ENCODE measurements around the gene IGSF8.

Gene IGSF8

DNA sequence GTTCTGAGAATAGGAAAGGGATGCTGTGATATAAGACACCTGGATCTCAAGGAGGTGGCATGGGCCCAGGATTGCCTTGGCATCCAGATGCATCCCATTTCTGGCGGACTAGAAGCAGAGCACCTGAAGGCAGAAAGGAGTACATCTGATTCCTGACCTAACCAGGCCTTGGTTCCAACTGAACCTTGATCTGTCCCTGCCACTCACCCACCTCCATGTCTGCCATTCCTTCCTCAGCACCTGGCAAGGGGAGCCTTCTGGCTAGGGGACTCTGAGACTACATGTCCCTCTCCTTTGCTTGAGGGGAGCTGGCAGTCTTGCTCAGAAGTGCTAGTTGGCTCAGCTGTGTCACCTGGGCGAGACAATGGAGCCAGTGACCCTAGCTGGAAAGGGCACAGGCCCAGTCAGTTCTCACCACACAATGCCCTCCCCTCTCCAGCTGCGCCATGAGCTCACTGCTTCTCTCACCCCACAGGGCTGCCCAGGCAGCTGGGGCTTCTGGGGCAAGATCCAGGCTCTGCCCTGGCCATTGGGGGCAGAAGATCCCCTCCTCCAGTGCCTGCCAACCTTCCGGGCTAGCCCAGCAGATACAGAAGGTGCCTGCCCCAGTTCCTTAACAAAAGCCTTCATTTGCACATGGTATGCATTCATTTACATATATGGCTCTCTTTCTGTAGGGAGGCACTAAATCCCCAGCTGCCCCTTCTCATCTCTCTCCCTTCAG is 2.9 kb downstream of the IGSF8 start:
- Histone ChIP-seq H3K9me3 (ENCODE audit: control insufficient read depth, insufficient read depth, low read depth, low read length) (no peaks in the 10 kb centered on the region), H3K27ac (ENCODE audit: extremely low read depth, low read depth, low read length) (no peak overlapping the region), H3K36me3 (ENCODE audit: control insufficient read depth in 2 of 2, insufficient read depth in 1 of 2, low read length in 2 of 2) (peaks cover 0 to 19% of the 10 kb centered on the region in 2 experiments; a peak in 1 of 3 replicates), H3K4me3 (ENCODE audit: low read depth, low read length) (no peak overlapping the region), H3K4me1 (ENCODE audit: control insufficient read depth, insufficient read depth, low read length) (peaks cover 4% of the 10 kb centered on the region; the same call in 1 of the 2 replicates)
- TF ChIP-seq ZSCAN30 (tag by site-specific recombination; IDR thresholded peaks at IDR 0.05), result no peak
- TF ChIP-seq, protein P1, sequence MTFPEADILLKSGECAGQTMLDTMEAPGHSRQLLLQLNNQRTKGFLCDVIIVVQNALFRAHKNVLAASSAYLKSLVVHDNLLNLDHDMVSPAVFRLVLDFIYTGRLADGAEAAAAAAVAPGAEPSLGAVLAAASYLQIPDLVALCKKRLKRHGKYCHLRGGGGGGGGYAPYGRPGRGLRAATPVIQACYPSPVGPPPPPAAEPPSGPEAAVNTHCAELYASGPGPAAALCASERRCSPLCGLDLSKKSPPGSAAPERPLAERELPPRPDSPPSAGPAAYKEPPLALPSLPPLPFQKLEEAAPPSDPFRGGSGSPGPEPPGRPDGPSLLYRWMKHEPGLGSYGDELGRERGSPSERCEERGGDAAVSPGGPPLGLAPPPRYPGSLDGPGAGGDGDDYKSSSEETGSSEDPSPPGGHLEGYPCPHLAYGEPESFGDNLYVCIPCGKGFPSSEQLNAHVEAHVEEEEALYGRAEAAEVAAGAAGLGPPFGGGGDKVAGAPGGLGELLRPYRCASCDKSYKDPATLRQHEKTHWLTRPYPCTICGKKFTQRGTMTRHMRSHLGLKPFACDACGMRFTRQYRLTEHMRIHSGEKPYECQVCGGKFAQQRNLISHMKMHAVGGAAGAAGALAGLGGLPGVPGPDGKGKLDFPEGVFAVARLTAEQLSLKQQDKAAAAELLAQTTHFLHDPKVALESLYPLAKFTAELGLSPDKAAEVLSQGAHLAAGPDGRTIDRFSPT (tag by site-specific recombination; IDR thresholded peaks at IDR 0.05), result no peak
- TF ChIP-seq ZBTB1 (tag by site-specific recombination; IDR thresholded peaks at IDR 0.05), result no peak
- TF ChIP-seq, protein P2, sequence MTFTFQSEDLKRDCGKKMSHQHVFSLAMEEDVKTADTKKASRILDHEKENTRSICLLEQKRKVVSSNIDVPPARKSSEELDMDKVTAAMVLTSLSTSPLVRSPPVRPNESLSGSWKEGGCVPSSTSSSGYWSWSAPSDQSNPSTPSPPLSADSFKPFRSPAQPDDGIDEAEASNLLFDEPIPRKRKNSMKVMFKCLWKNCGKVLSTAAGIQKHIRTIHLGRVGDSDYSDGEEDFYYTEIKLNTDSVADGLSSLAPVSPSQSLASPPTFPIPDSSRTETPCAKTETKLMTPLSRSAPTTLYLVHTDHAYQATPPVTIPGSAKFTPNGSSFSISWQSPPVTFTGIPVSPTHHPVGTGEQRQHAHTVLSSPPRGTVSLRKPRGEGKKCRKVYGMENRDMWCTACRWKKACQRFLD (tag by site-specific recombination; IDR thresholded peaks at IDR 0.05), result no peak
- TF ChIP-seq ZNF768 (tag by site-specific recombination; IDR thresholded peaks at IDR 0.05), result no peak
- no peak for TF ChIP-seq KLF9 (tag by site-specific recombination; IDR thresholded peaks at IDR 0.05; ENCODE audit: low read depth)
- no peak for TF ChIP-seq ZNF157 (tag by site-specific recombination; IDR thresholded peaks at IDR 0.05)
- no peak for TF ChIP-seq ZNF621 (tag by site-specific recombination; IDR thresholded peaks at IDR 0.05)
- TF ChIP-seq, protein P3, sequence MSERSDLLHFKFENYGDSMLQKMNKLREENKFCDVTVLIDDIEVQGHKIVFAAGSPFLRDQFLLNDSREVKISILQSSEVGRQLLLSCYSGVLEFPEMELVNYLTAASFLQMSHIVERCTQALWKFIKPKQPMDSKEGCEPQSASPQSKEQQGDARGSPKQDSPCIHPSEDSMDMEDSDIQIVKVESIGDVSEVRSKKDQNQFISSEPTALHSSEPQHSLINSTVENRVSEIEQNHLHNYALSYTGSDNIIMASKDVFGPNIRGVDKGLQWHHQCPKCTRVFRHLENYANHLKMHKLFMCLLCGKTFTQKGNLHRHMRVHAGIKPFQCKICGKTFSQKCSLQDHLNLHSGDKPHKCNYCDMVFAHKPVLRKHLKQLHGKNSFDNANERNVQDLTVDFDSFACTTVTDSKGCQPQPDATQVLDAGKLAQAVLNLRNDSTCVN (tag by site-specific recombination; optimal IDR thresholded peaks at IDR 0.05), result no peak
- ChIA-PET CTCF (interaction anchor here (0.7 to 5.1 kb wide), 7 partner anchors 9 to 281 kb away, joined by 3 to 64 read pairs (median 4); no protein-coding TSS in a partner anchor), POLR2A (no interaction called here)

DNA sequence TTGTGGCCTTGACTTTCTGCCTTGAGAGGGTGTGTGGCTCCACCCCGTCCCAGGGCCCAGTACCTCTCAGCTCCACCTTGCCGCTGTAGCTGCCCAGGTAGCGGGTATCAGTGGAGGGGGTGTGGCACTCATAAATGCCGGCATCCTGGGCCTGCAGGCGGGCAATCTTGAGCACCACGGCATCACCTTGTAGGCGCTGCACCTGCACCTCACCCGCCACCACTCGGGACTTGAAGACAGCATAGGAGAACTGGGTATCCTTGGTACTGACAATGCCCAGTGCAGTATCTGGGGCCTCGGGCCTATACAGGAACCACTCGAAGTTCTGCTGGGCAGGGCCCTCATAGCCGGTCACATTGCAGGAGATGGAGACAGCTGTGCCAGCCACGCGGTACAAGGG is 3.6 kb downstream of the IGSF8 start:
- Histone ChIP-seq H3K4me3 (ENCODE audit: low read depth, low read length) (no peak overlapping the region), H3K4me1 (ENCODE audit: control insufficient read depth, insufficient read depth, low read length) (peaks cover 4% of the 10 kb centered on the region; the same call in 1 of the 2 replicates), H3K27ac (ENCODE audit: extremely low read depth, low read depth, low read length) (no peak overlapping the region), H3K36me3 (ENCODE audit: control insufficient read depth in 2 of 2, insufficient read depth in 1 of 2, low read length in 2 of 2) (peaks cover 0 to 19% of the 10 kb centered on the region in 2 experiments; a peak in 1 of 3 replicates), H3K9me3 (ENCODE audit: control insufficient read depth, insufficient read depth, low read depth, low read length) (no peaks in the 10 kb centered on the region)
- no peak for TF ChIP-seq ZNF548 (tag by site-specific recombination; IDR thresholded peaks at IDR 0.05)
- no peak for TF ChIP-seq ZNF701 (tag by site-specific recombination; IDR thresholded peaks at IDR 0.05)
- ChIA-PET POLR2A (no interaction called here), CTCF (interaction anchor here (0.7 to 5.1 kb wide), 2 partner anchors 9 to 170 kb away, joined by 3 to 64 read pairs; no protein-coding TSS in a partner anchor)

DNA sequence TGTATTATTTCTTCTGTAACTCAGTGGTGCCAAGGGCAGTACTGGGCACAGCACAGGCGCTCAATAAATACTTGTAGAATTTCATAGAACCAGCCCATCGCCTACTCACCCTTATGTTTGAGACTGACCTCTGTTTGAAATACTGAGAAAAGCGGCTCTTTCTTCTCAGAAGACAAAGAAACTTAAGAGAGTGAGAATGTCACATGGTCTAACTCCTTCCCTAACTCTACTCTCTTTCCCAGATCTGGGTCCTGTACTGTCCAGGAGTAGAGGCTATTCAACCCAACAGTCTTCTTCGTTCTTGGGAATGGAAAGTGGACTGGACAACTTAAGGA is 4.2 kb downstream of the IGSF8 start:
- no peaks in the 10 kb centered on the region for H3K9me3 ChIP-seq (ENCODE audit: control insufficient read depth, insufficient read depth, low read depth, low read length)
- TF ChIP-seq, protein P4, sequence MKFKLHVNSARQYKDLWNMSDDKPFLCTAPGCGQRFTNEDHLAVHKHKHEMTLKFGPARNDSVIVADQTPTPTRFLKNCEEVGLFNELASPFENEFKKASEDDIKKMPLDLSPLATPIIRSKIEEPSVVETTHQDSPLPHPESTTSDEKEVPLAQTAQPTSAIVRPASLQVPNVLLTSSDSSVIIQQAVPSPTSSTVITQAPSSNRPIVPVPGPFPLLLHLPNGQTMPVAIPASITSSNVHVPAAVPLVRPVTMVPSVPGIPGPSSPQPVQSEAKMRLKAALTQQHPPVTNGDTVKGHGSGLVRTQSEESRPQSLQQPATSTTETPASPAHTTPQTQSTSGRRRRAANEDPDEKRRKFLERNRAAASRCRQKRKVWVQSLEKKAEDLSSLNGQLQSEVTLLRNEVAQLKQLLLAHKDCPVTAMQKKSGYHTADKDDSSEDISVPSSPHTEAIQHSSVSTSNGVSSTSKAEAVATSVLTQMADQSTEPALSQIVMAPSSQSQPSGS (tag by site-specific recombination; IDR thresholded peaks at IDR 0.05; ENCODE audit: low read depth), result no peak
- TF ChIP-seq ZXDB (tag by site-specific recombination; IDR thresholded peaks at IDR 0.05) (no peak), ZNF76 (tag by site-specific recombination; IDR thresholded peaks at IDR 0.05; ENCODE audit: borderline replicate concordance, low read depth) (no peak), ZNF37A (tag by site-specific recombination; IDR thresholded peaks at IDR 0.05) (no peak), KLF7 (tag by site-specific recombination; IDR thresholded peaks at IDR 0.05; ENCODE audit: borderline replicate concordance) (no peak), MZF1 (tag by site-specific recombination; IDR thresholded peaks at IDR 0.05; ENCODE audit: borderline replicate concordance) (no peak)
- TF ChIP-seq, protein P5, sequence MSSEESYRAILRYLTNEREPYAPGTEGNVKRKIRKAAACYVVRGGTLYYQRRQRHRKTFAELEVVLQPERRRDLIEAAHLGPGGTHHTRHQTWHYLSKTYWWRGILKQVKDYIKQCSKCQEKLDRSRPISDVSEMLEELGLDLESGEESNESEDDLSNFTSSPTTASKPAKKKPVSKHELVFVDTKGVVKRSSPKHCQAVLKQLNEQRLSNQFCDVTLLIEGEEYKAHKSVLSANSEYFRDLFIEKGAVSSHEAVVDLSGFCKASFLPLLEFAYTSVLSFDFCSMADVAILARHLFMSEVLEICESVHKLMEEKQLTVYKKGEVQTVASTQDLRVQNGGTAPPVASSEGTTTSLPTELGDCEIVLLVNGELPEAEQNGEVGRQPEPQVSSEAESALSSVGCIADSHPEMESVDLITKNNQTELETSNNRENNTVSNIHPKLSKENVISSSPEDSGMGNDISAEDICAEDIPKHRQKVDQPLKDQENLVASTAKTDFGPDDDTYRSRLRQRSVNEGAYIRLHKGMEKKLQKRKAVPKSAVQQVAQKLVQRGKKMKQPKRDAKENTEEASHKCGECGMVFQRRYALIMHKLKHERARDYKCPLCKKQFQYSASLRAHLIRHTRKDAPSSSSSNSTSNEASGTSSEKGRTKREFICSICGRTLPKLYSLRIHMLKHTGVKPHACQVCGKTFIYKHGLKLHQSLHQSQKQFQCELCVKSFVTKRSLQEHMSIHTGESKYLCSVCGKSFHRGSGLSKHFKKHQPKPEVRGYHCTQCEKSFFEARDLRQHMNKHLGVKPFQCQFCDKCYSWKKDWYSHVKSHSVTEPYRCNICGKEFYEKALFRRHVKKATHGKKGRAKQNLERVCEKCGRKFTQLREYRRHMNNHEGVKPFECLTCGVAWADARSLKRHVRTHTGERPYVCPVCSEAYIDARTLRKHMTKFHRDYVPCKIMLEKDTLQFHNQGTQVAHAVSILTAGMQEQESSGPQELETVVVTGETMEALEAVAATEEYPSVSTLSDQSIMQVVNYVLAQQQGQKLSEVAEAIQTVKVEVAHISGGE (tag by site-specific recombination; conservative IDR thresholded peaks at IDR 0.05; ENCODE audit: low read depth), result no peak
- no peak overlapping the region for H3K27ac ChIP-seq (ENCODE audit: extremely low read depth, low read depth, low read length)
- ChIA-PET CTCF (interaction anchor here (0.8 to 1.9 kb wide), 2 partner anchors 9 to 99 kb away, joined by 3 to 10 read pairs; no protein-coding TSS in a partner anchor), POLR2A (no interaction called here)
- peaks cover 4% of the 10 kb centered on the region; the same call in 1 of the 2 replicates for H3K4me1 ChIP-seq (ENCODE audit: control insufficient read depth, insufficient read depth, low read length)
- H3K4me3 ChIP-seq (ENCODE audit: low read depth, low read length), result no peak overlapping the region
- H3K36me3 ChIP-seq (ENCODE audit: control insufficient read depth in 2 of 2, insufficient read depth in 1 of 2, low read length in 2 of 2), result peaks cover 0 to 19% of the 10 kb centered on the region in 2 experiments; a peak in 1 of 3 replicates
